Measurements from ENCODE around the gene TMEM109. TPM values are rescaled to one million over a fixed set of nuclear protein-coding genes. Genes with fewer than 3 reads are reported as not detected.

TMEM109 gene
- total RNA-seq, 2 donors from 2014 or later: 81.8 to 105 TPM

GRCh38 chr11:60921777-60922335 is 7.9 kb downstream of the TMEM109 start:
- Mint-ChIP-seq H3K9me3 (no peaks in the 10 kb centered on the region), H3K4me3 (no peak overlapping the region), H3K36me3 (peaks cover 7% of the 10 kb centered on the region), H3K27ac (no peak overlapping the region), H3K27me3 (peaks cover 3 to 14% of the 10 kb centered on the region in 2 donors), H3K4me1 (ENCODE audit: low read depth in 2 of 2) (peaks cover 19 to 25% of the 10 kb centered on the region in 2 donors)
- no peak for DNase-seq (ENCODE audit: low spot score)
- ATAC-seq: no peak

- Mint-ChIP-seq H3K27ac (no peak overlapping the region), H3K9me3 (no peaks in the 10 kb centered on the region), H3K4me3 (no peak overlapping the region), H3K36me3 (peaks cover 7% of the 10 kb centered on the region), H3K4me1 (ENCODE audit: low read depth in 2 of 2) (peaks cover 14 to 19% of the 10 kb centered on the region in 2 donors), H3K27me3 (peaks cover 5 to 14% of the 10 kb centered on the region in 2 donors)
- DNase-seq (ENCODE audit: low spot score): no peak
- no peak for ATAC-seq
These were observed 8.9 kb downstream of the TMEM109 start for GRCh38 chr11:60922906-60923305.

- no peak overlapping the region for H3K27ac Mint-ChIP-seq
- no peak for DNase-seq (ENCODE audit: low spot score)
- ATAC-seq: no peak
- no peak overlapping the region for H3K4me3 Mint-ChIP-seq
- no peaks in the 10 kb centered on the region for H3K9me3 Mint-ChIP-seq
- peaks cover 5 to 14% of the 10 kb centered on the region in 2 donors for H3K27me3 Mint-ChIP-seq
- peaks cover 14 to 19% of the 10 kb centered on the region in 2 donors for H3K4me1 Mint-ChIP-seq (ENCODE audit: low read depth in 2 of 2)
- H3K36me3 Mint-ChIP-seq: peaks cover 7% of the 10 kb centered on the region
These were observed 9.4 kb downstream of the TMEM109 start for GRCh38 chr11:60923326-60923725.

GRCh38 chr11:60923800-60924109 is 9.8 kb downstream of the TMEM109 start:
- Mint-ChIP-seq H3K27ac (no peak overlapping the region), H3K27me3 (peaks cover 5 to 14% of the 10 kb centered on the region in 2 donors), H3K9me3 (no peaks in the 10 kb centered on the region), H3K4me1 (ENCODE audit: low read depth in 2 of 2) (peaks cover 14 to 19% of the 10 kb centered on the region in 2 donors), H3K4me3 (peak overlapping the region; percentile 22), H3K36me3 (peaks cover 7% of the 10 kb centered on the region)
- DNase-seq (ENCODE audit: low spot score) (no peak), ATAC-seq (no peak)

GRCh38 chr11:60924110-60924905 is 10.3 kb downstream of the TMEM109 start, which contains the start of gene TMEM132A:
Gene TMEM132A (plus strand): TSS chr11:60924460. CDS start chr11:60924634, 174 bp downstream.
- Mint-ChIP-seq H3K9me3 (no peaks in the 10 kb centered on the region), H3K4me3 (peak within 1 kb of the TSS; percentile 53), H3K36me3 (peaks cover 7% of the 10 kb centered on the region), H3K4me1 (ENCODE audit: low read depth in 2 of 2) (peaks cover 8 to 18% of the 10 kb centered on the region in 2 donors), H3K27ac (peak within 1 kb of the TSS in 1 of 2 donors; percentile 65), H3K27me3 (peaks cover 5 to 14% of the 10 kb centered on the region in 2 donors)
- DNase-seq (ENCODE audit: low spot score): no peak
- ATAC-seq: no peak

- Mint-ChIP-seq H3K4me1 (ENCODE audit: low read depth in 2 of 2) (peaks cover 4 to 15% of the 10 kb centered on the region in 2 donors), H3K27ac (peak overlapping the region in 1 of 2 donors; percentile 65), H3K9me3 (no peaks in the 10 kb centered on the region), H3K4me3 (peak overlapping the region; percentile 53), H3K36me3 (peaks cover 7% of the 10 kb centered on the region), H3K27me3 (peaks cover 10 to 22% of the 10 kb centered on the region in 2 donors)
- ATAC-seq: no peak
- DNase-seq (ENCODE audit: low spot score): no peak
These were observed 11.2 kb downstream of the TMEM109 start for GRCh38 chr11:60924906-60925853.

GRCh38 chr11:60925868-60926267 is 11.9 kb downstream of the TMEM109 start:
- no peak for ATAC-seq
- H3K27me3 Mint-ChIP-seq: peaks cover 10 to 22% of the 10 kb centered on the region in 2 donors

GRCh38 chr11:60926500-60926899 is 12.5 kb downstream of the TMEM109 start:
- H3K36me3 Mint-ChIP-seq: peaks cover 7% of the 10 kb centered on the region
- no peak overlapping the region for H3K27ac Mint-ChIP-seq
- DNase-seq (ENCODE audit: low spot score): no peak
- H3K4me3 Mint-ChIP-seq: no peak overlapping the region
- peaks cover 4 to 15% of the 10 kb centered on the region in 2 donors for H3K4me1 Mint-ChIP-seq (ENCODE audit: low read depth in 2 of 2)
- H3K27me3 Mint-ChIP-seq: peaks cover 12 to 22% of the 10 kb centered on the region in 2 donors
- H3K9me3 Mint-ChIP-seq: no peaks in the 10 kb centered on the region
- no peak for ATAC-seq

More at GRCh38 chr11:60925868-60926267, 11.9 kb downstream of the TMEM109 start:
- H3K4me3 Mint-ChIP-seq: no peak overlapping the region
- H3K27ac Mint-ChIP-seq: no peak overlapping the region
- peaks cover 4 to 15% of the 10 kb centered on the region in 2 donors for H3K4me1 Mint-ChIP-seq (ENCODE audit: low read depth in 2 of 2)
- no peak for DNase-seq (ENCODE audit: low spot score)
- no peaks in the 10 kb centered on the region for H3K9me3 Mint-ChIP-seq
- H3K36me3 Mint-ChIP-seq: peaks cover 7% of the 10 kb centered on the region

GRCh38 chr11:60927061-60927592 is 13.2 kb downstream of the TMEM109 start:
- no peak overlapping the region for H3K27ac Mint-ChIP-seq
- H3K36me3 Mint-ChIP-seq: peaks cover 6% of the 10 kb centered on the region
- H3K4me3 Mint-ChIP-seq: no peak overlapping the region
- peaks cover 4 to 15% of the 10 kb centered on the region in 2 donors for H3K4me1 Mint-ChIP-seq (ENCODE audit: low read depth in 2 of 2)
- ATAC-seq: no peak
- H3K27me3 Mint-ChIP-seq: peaks cover 12 to 22% of the 10 kb centered on the region in 2 donors
- no peaks in the 10 kb centered on the region for H3K9me3 Mint-ChIP-seq
- DNase-seq (ENCODE audit: low spot score): no peak

- Mint-ChIP-seq H3K9me3 (no peaks in the 10 kb centered on the region), H3K4me1 (ENCODE audit: low read depth in 2 of 2) (peaks cover 4 to 11% of the 10 kb centered on the region in 2 donors), H3K27ac (no peak overlapping the region), H3K27me3 (peaks cover 12 to 17% of the 10 kb centered on the region in 2 donors), H3K36me3 (peaks cover under 1% of the 10 kb centered on the region), H3K4me3 (no peak overlapping the region)
- DNase-seq (ENCODE audit: low spot score): no peak
- no peak for ATAC-seq
These were observed 13.6 kb downstream of the TMEM109 start for GRCh38 chr11:60927600-60927999.

- DNase-seq (ENCODE audit: low spot score) (no peak), ATAC-seq (no peak)
- H3K27me3 Mint-ChIP-seq: peaks cover 12 to 16% of the 10 kb centered on the region in 2 donors
- H3K27ac Mint-ChIP-seq: no peak overlapping the region
- no peaks in the 10 kb centered on the region for H3K36me3 Mint-ChIP-seq
- H3K4me1 Mint-ChIP-seq (ENCODE audit: low read depth in 2 of 2): peaks cover 4 to 8% of the 10 kb centered on the region in 2 donors
- H3K9me3 Mint-ChIP-seq: no peaks in the 10 kb centered on the region
- H3K4me3 Mint-ChIP-seq: no peak overlapping the region
These were observed 14.6 kb downstream of the TMEM109 start for GRCh38 chr11:60928563-60929001.

- ATAC-seq (no peak), DNase-seq (ENCODE audit: low spot score) (no peak)
- Mint-ChIP-seq H3K4me3 (no peak overlapping the region), H3K36me3 (no peaks in the 10 kb centered on the region), H3K9me3 (no peaks in the 10 kb centered on the region), H3K4me1 (ENCODE audit: low read depth in 2 of 2) (peaks cover 4 to 8% of the 10 kb centered on the region in 2 donors), H3K27me3 (peaks cover 12 to 16% of the 10 kb centered on the region in 2 donors), H3K27ac (peak overlapping the region in 1 of 2 donors; percentile 46)
These were observed 15.8 kb downstream of the TMEM109 start for GRCh38 chr11:60929764-60930163.

GRCh38 chr11:60930394-60930793 is 16.4 kb downstream of the TMEM109 start:
- Mint-ChIP-seq H3K36me3 (no peaks in the 10 kb centered on the region), H3K27ac (no peak overlapping the region), H3K4me3 (no peak overlapping the region), H3K27me3 (peaks cover 9 to 14% of the 10 kb centered on the region in 2 donors), H3K9me3 (no peaks in the 10 kb centered on the region), H3K4me1 (ENCODE audit: low read depth in 2 of 2) (peaks cover under 1 to 5% of the 10 kb centered on the region in 2 donors)
- DNase-seq (ENCODE audit: low spot score) (no peak), ATAC-seq (no peak)
